ENCODE data around the gene KCTD19.
A peak's percentile ranks its signal among the peaks of the same experiment; 100 is the strongest.

Gene KCTD19

GRCh38 chr16:67264866-67265265 lies 61.7 kb downstream of the KCTD19 start:
- DNase-seq (ENCODE audit: low spot score) = no peak
- TF ChIP-seq CTCF (IDR thresholded peaks at IDR 0.05; ENCODE audit: extremely low read depth, missing control alignments) = no peak

GRCh38 chr16:67264277-67264676 lies 62.3 kb downstream of the KCTD19 start:
- no peak for TF ChIP-seq CTCF (IDR thresholded peaks at IDR 0.05; ENCODE audit: extremely low read depth, missing control alignments)
- DNase-seq (ENCODE audit: low spot score) = no peak

- DNase-seq (ENCODE audit: low spot score) = no peak
- TF ChIP-seq CTCF (IDR thresholded peaks at IDR 0.05; ENCODE audit: extremely low read depth, missing control alignments) = no peak
Observed at GRCh38 chr16:67263201-67263600, 63.3 kb downstream of the KCTD19 start.

- peak; percentile 53 for TF ChIP-seq CTCF (IDR thresholded peaks at IDR 0.05; ENCODE audit: extremely low read depth, missing control alignments)
- DNase-seq (ENCODE audit: low spot score) = peak; percentile 73
Observed at GRCh38 chr16:67260426-67261063, 66.0 kb downstream of the KCTD19 start.

GRCh38 chr16:67259705-67260104 lies 66.8 kb downstream of the KCTD19 start:
- no peak for DNase-seq (ENCODE audit: low spot score)
- no peak for TF ChIP-seq CTCF (IDR thresholded peaks at IDR 0.05; ENCODE audit: extremely low read depth, missing control alignments)

GRCh38 chr16:67258161-67258835 lies 68.2 kb downstream of the KCTD19 start:
- no peak for TF ChIP-seq CTCF (IDR thresholded peaks at IDR 0.05; ENCODE audit: extremely low read depth, missing control alignments)

GRCh38 chr16:67257486-67258160 lies 68.9 kb downstream of the KCTD19 start:
- no peak for DNase-seq (ENCODE audit: low spot score)
- TF ChIP-seq CTCF (IDR thresholded peaks at IDR 0.05; ENCODE audit: extremely low read depth, missing control alignments) = no peak

More at GRCh38 chr16:67258161-67258835, 68.2 kb downstream of the KCTD19 start:
- no peak for DNase-seq (ENCODE audit: low spot score)

Measured in GM20000 (cell line).